Smooth muscle cell (in vitro differentiated cells): Measurements from ENCODE around the gene ADCY2. TPM values are rescaled to one million over a fixed set of nuclear protein-coding genes. Genes with fewer than 3 reads are reported as not detected.

Experiments
- DNase-seq: peaks from one replicate; lab custom pipeline; 2025; ENCODE audit not compliant: unreplicated experiment; lab: John Stamatoyannopoulos, UW
- H2AFZ ChIP-seq: fragments of 200-600 bp; sonication (generic); 2 replicates; pipeline ENCODE4 v1.6.0; 2016; ENCODE audit warnings: antibody characterized with exemption, low read depth, mild to moderate bottlenecking
- H3F3A ChIP-seq: fragments of 200-600 bp; sonication (generic); 2 replicates; pipeline ENCODE4 v1.6.0; 2017; ENCODE audit warnings: antibody characterized with exemption, low read depth
- H3K27ac ChIP-seq: fragments of 200-600 bp; sonication (generic); 2 replicates; pipeline ENCODE4 v1.5.1; 2016; ENCODE audit warnings: low read depth, mild to moderate bottlenecking
- H3K27me3 ChIP-seq: fragments of 200-600 bp; sonication (generic); 2 replicates; pipeline ENCODE4 v1.6.1; 2016; ENCODE audit warnings: low read depth, mild to moderate bottlenecking
- H3K36me3 ChIP-seq: fragments of 200-600 bp; sonication (generic); 2 replicates; pipeline ENCODE4 v1.5.1; 2016; ENCODE audit warnings: low read depth
- H3K4me1 ChIP-seq: fragments of 200-600 bp; sonication (generic); 2 replicates; pipeline ENCODE4 v1.5.1; 2016; ENCODE audit warnings: low read depth
- H3K4me2 ChIP-seq: fragments of 200-600 bp; sonication (generic); 2 replicates; pipeline ENCODE4 v1.6.0; 2016; ENCODE audit warnings: mild to moderate bottlenecking
- H3K4me3 ChIP-seq: fragments of 200-600 bp; sonication (generic); 2 replicates; pipeline ENCODE4 v1.5.1; 2016; ENCODE audit warnings: mild to moderate bottlenecking
- H3K79me2 ChIP-seq: fragments of 200-600 bp; sonication (generic); 2 replicates; pipeline ENCODE4 v1.6.0; 2016; ENCODE audit warnings: low read depth, mild to moderate bottlenecking
- H3K9ac ChIP-seq: fragments of 200-600 bp; sonication (generic); 2 replicates; pipeline ENCODE4 v1.6.0; 2016; ENCODE audit warnings: low read depth
- H3K9me3 ChIP-seq: fragments of 200-600 bp; sonication (generic); replicated peaks from 2 replicates; pipeline ENCODE4 v1.5.1; 2016; ENCODE audit warnings: low read depth
- H4K20me1 ChIP-seq: fragments of 200-600 bp; sonication (generic); 2 replicates; pipeline ENCODE4 v1.6.0; 2016; ENCODE audit warnings: low read depth
- CTCF ChIP-seq: fragments of 200-600 bp; sonication (generic); IDR thresholded peaks from 2 replicates; pipeline ENCODE4 v1.5.1; 2017; ENCODE audit warnings: borderline replicate concordance, mild to moderate bottlenecking, antibody characterized with exemption; ENCODE audit not compliant: insufficient read depth, poor library complexity, severe bottlenecking
- WGBS: methylation state at CpG from one replicate; pipeline ENCODE4 v1.1.7; 2016; ENCODE audit warnings: low lambda C conversion rate; 5-methylcytosine and 5-hydroxymethylcytosine counted together
- polyA plus RNA-seq: library from polyadenylated mRNA; unstranded; fragments of >200 nt; fragmentation: Nextera tagmentation; extraction: Ambion mirVana; gene quantifications from 2 replicates; pipeline ENCODE4 v1.2.1, GENCODE V29; 2016
- total RNA-seq: library from RNA; depleted of rRNA; stranded (reverse); fragments of >200 nt; gene quantifications from 2 replicates; pipeline ENCODE4 v1.2.3, GENCODE V29; 2014

Gene ADCY2
- total and polyA plus RNA-seq, 2 experiments from 2014 or later, result 2.8 to 8.0 TPM

- Histone ChIP-seq H2AFZ (no peak overlapping the region), H3F3A (peaks cover 6% of the 10 kb centered on the region), H4K20me1 (no peaks in the 10 kb centered on the region), H3K4me3 (no peak overlapping the region), H3K9me3 (no peaks in the 10 kb centered on the region), H3K79me2 (no peaks in the 10 kb centered on the region), H3K27ac (peak overlapping the region; percentile 14), H3K36me3 (no peaks in the 10 kb centered on the region), H3K4me2 (no peak overlapping the region), H3K27me3 (no peaks in the 10 kb centered on the region), H3K4me1 (peaks cover 11% of the 10 kb centered on the region), H3K9ac (no peak overlapping the region)
- 88% methylated on average over 10 of the region's 10 CpGs for WGBS
- no peak for DNase-seq
- no peak for TF ChIP-seq CTCF
Measured at GRCh38 chr5:7415587-7416535, 19.9 kb downstream of the ADCY2 start.

- Histone ChIP-seq H3K9ac (no peak overlapping the region), H3K4me1 (peaks cover 28% of the 10 kb centered on the region), H3K27me3 (no peaks in the 10 kb centered on the region), H3K79me2 (no peaks in the 10 kb centered on the region), H3K4me3 (no peak overlapping the region), H3K36me3 (no peaks in the 10 kb centered on the region), H3K4me2 (no peak overlapping the region), H3K27ac (no peak overlapping the region), H2AFZ (no peak overlapping the region), H3K9me3 (no peaks in the 10 kb centered on the region), H4K20me1 (no peaks in the 10 kb centered on the region), H3F3A (peaks cover 20% of the 10 kb centered on the region)
- TF ChIP-seq CTCF, result no peak
- DNase-seq, result no peak
- WGBS, result 98% methylated on average over 3 of the region's 3 CpGs
Measured at GRCh38 chr5:7418276-7418675, 22.3 kb downstream of the ADCY2 start.

GRCh38 chr5:7419367-7419766, 23.4 kb downstream of the ADCY2 start:
- no peak for DNase-seq
- peaks cover 28% of the 10 kb centered on the region for H3K4me1 ChIP-seq
- peaks cover 20% of the 10 kb centered on the region for H3F3A ChIP-seq
- no peaks in the 10 kb centered on the region for H3K36me3 ChIP-seq
- no peaks in the 10 kb centered on the region for H4K20me1 ChIP-seq
- H3K27ac ChIP-seq, result no peak overlapping the region
- no peak for TF ChIP-seq CTCF
- WGBS, result 52% methylated on average over 4 of the region's 4 CpGs
- H3K9me3 ChIP-seq, result no peaks in the 10 kb centered on the region
- no peak overlapping the region for H2AFZ ChIP-seq
- H3K4me2 ChIP-seq, result no peak overlapping the region
- no peak overlapping the region for H3K4me3 ChIP-seq
- H3K79me2 ChIP-seq, result no peaks in the 10 kb centered on the region
- H3K27me3 ChIP-seq, result no peaks in the 10 kb centered on the region
- H3K9ac ChIP-seq, result no peak overlapping the region
